GM04503 (cell line): ENCODE results near the gene KLHL26.

Experiments used
- DNase-seq: peaks from one replicate; pipeline ENCODE4 v3.0.0-alpha.2; 2012; ENCODE audit warnings: low read depth

Gene KLHL26

GRCh38 chr19:18601875-18602274 is 35.0 kb upstream of the KLHL26 start:
- DNase-seq: no peak

GRCh38 chr19:18603255-18603957 is 33.4 kb upstream of the KLHL26 start:
- no peak for DNase-seq

- DNase-seq: no peak
Measured at GRCh38 chr19:18603958-18604819, 32.6 kb upstream of the KLHL26 start.

GRCh38 chr19:18604820-18605159 is 32.0 kb upstream of the KLHL26 start:
- DNase-seq: no peak

GRCh38 chr19:18605196-18605545 is 31.7 kb upstream of the KLHL26 start:
- DNase-seq: no peak

GRCh38 chr19:18605546-18606280 is 31.1 kb upstream of the KLHL26 start:
- DNase-seq: no peak

- no peak for DNase-seq
Measured at GRCh38 chr19:18606281-18607225, 30.3 kb upstream of the KLHL26 start, which contains the start of gene CRLF1. Gene CRLF1 (minus strand): TSS chr19:18606799. CDS start chr19:18606656, 143 bp downstream.

GRCh38 chr19:18607226-18608101 is 29.4 kb upstream of the KLHL26 start:
- DNase-seq: no peak

- no peak for DNase-seq
Measured at GRCh38 chr19:18608102-18608804, 28.6 kb upstream of the KLHL26 start.

GRCh38 chr19:18608805-18609716 is 27.8 kb upstream of the KLHL26 start:
- no peak for DNase-seq

- no peak for DNase-seq
Measured at GRCh38 chr19:18609717-18610051, 27.1 kb upstream of the KLHL26 start.

- no peak for DNase-seq
Measured at GRCh38 chr19:18610245-18610555, 26.6 kb upstream of the KLHL26 start.

GRCh38 chr19:18610556-18611326 is 26.1 kb upstream of the KLHL26 start:
- DNase-seq: no peak

GRCh38 chr19:18611327-18612050 is 25.3 kb upstream of the KLHL26 start:
- no peak for DNase-seq

- DNase-seq: no peak
Measured at GRCh38 chr19:18612051-18612771, 24.6 kb upstream of the KLHL26 start.

GRCh38 chr19:18612772-18613588 is 23.8 kb upstream of the KLHL26 start, which contains the start of gene TMEM59L:
Gene TMEM59L (plus strand): TSS chr19:18612870. CDS start chr19:18612959, 89 bp downstream.
- DNase-seq: no peak
